ENCODE data around the gene DUSP14.
A peak's percentile ranks its signal among the peaks of the same experiment; 100 is the strongest.
"Not testable (repeated sequence)": the region's sequence is repeated elsewhere in the genome, so short reads cannot be mapped to it uniquely, and the experiment has no call there.

The DUSP14 gene

DNA sequence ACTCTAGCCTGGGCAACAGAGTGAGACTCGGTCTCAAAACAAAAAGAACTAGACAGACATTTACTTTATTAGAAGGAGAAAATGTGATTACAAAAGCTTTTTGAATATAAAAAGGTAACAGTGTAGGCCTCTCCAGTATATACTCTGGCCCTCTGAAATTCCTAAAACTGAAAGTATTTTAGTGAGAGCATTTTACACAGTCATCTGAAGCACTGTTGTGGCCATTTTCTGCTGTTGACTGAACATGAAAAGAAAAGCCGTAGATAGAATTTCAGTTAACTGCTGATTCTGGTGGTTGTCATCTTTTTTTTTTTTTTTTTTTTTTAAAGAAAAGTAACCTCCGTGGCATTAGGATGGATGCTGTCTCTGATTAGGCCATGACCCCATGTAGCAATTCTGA is 15.6 kb downstream of the DUSP14 start:
- TF ChIP-seq, protein P1, sequence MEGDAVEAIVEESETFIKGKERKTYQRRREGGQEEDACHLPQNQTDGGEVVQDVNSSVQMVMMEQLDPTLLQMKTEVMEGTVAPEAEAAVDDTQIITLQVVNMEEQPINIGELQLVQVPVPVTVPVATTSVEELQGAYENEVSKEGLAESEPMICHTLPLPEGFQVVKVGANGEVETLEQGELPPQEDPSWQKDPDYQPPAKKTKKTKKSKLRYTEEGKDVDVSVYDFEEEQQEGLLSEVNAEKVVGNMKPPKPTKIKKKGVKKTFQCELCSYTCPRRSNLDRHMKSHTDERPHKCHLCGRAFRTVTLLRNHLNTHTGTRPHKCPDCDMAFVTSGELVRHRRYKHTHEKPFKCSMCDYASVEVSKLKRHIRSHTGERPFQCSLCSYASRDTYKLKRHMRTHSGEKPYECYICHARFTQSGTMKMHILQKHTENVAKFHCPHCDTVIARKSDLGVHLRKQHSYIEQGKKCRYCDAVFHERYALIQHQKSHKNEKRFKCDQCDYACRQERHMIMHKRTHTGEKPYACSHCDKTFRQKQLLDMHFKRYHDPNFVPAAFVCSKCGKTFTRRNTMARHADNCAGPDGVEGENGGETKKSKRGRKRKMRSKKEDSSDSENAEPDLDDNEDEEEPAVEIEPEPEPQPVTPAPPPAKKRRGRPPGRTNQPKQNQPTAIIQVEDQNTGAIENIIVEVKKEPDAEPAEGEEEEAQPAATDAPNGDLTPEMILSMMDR (IDR thresholded peaks at IDR 0.05; ENCODE audit: insufficient read depth, missing control alignments): no peak
- DNase-seq (ENCODE audit: insufficient read length, low spot score) (no peak), FAIRE-seq (no peak)

DNA sequence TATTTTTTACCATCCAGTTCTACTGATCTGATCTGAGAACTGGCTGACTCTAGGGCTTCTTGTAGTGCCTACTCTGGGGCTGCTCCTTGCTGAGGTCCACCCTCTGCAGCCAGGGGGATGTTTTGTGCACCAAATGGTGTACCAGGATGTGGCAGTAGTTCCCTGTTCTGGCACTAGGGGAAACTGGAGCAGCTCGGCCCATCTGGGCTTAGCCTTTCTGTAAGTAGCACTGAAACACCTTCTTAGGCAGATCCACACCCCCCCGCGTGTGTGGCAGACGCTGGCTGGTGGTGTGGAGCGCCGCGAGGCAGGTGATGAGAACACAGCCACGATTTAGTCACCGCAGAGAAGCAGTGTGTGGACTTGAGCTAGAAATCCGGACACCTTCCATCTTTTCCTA is 17.0 kb downstream of the DUSP14 start:
- DNase-seq (ENCODE audit: insufficient read length, low spot score) (no peak), FAIRE-seq (no peak)
- TF ChIP-seq, protein P1 (IDR thresholded peaks at IDR 0.05; ENCODE audit: insufficient read depth, missing control alignments): peak; percentile 56

DNA sequence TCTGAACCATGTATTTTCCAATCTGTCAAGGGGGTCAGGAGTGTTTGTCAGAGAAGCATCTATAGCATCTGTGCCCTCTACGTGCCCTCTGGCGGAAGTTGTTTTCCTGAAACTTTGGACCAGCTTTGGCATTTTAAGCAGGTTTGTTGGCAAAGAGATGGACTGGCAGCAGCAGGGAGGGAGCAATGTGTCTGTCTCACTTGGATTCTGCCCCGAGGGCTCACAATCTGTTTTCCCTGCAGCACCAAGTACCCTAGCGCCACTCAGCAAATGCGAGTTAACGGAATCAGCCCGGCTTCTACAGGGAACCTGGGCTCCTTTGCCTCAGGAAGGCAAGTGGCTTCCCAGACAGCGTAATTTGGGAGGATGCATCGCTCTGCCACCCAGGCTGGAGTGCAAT is 17.4 kb downstream of the DUSP14 start:
- DNase-seq (ENCODE audit: insufficient read length, low spot score) (no peak), FAIRE-seq (no peak)
- TF ChIP-seq, protein P1 (IDR thresholded peaks at IDR 0.05; ENCODE audit: insufficient read depth, missing control alignments): no peak

DNA sequence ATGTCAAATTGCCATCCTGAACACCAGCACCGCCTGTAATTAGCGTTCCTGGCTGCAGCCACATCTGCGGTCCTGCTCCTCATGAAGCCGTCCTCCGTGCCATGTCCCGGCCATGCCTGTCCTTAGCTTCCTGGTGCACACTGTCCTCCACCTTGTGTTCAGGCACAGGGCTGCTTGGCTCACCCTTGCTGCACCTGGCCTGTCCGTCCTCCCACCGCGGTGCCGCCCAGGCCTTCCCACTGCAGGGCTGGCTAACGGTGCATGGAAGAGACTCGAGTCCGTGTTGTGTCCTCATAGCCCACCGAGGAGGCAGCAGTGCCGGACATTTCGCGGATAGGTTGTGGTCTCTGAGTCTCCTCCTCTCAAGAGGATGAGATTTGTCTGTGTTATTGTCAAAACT is 20.4 kb downstream of the DUSP14 start:
- DNase-seq (ENCODE audit: insufficient read length, low spot score) (no peak), FAIRE-seq (no peak)
- TF ChIP-seq, protein P1 (IDR thresholded peaks at IDR 0.05; ENCODE audit: insufficient read depth, missing control alignments): no peak

DNA sequence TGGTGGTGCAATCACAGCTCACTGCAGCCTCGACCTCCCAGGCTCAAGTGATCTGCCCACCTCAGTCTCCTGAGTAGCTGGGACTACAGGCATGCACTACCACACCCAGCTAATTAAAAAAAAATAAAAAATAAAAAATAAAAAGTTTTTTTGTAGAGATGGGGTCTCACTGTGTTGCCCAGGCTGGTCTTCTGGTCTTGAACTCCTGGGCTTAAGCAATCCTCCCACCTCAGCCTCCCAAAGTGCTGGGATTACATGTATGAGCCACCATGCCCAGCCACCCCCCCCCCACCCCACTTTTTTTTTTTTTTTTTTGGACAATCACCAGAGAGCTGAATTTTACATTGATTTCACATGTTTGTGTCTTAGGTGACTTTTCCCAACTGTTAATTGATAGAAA is 22.0 kb downstream of the DUSP14 start:
- not testable (repeated sequence) for FAIRE-seq

DNA sequence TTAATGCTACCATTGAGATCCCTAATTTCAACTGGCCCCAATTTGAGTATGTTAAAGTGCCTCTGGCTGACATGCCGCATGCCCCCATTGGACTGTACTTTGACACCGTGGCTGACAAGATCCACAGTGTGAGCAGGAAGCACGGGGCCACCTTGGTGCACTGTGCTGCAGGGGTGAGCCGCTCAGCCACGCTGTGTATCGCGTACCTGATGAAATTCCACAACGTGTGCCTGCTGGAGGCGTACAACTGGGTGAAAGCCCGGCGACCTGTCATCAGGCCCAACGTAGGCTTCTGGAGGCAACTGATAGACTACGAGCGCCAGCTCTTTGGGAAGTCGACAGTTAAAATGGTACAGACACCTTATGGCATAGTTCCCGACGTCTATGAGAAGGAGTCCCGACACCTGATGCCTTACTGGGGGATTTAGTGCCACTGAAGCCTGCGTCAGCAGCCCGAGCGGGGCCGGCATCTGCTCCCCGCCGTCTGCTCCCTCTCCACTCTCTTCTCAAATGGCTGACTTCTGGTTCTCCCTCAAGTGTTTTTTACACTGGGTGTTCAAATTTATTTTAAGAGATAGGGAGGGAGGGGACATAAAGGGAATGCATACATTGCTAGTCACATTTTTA is 22.9 kb downstream of the DUSP14 start:
- TF ChIP-seq, protein P1 (IDR thresholded peaks at IDR 0.05; ENCODE audit: insufficient read depth, missing control alignments): no peak
- DNase-seq (ENCODE audit: insufficient read length, low spot score): no peak
- no peak for FAIRE-seq

More for the DNA sequence above, 22.0 kb downstream of the DUSP14 start:
- not testable (repeated sequence) for DNase-seq (ENCODE audit: insufficient read length, low spot score)

DNA sequence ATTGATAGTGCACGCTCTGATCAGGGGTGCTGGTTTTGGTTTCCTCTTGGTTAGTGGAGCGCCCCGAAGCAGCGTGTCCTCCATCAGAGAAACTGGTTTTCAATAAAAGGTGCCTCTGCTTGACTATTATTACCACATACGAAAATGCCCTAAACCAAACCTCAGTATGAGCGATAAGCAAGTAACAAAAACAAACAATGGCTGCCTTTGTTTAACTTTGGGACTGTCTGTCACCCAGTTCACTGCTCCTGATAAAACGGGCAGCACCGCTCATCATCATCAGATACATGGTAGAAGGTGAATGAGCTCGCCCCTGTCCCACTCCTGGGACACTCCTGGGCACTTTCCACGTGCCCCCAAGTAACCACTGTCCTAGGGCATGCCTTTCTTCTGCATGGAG is 24.0 kb downstream of the DUSP14 start:
- DNase-seq (ENCODE audit: insufficient read length, low spot score): no peak

More for the DNA sequence above, 24.0 kb downstream of the DUSP14 start:
- FAIRE-seq: no peak
- TF ChIP-seq, protein P1 (IDR thresholded peaks at IDR 0.05; ENCODE audit: insufficient read depth, missing control alignments): no peak
